ENCODE data around the gene AKAIN1.
A peak's percentile ranks its signal among the peaks of the same experiment; 100 is the strongest.

AKAIN1 gene

GRCh38 chr18:5197032-5197434, at the start of gene AKAIN1:
Gene AKAIN1, minus strand, starts transcription at chr18:5197257. Its CDS starts 204 bp downstream, at chr18:5197053.
- DNase-seq, result no peak

- DNase-seq, result no peak
Observed at GRCh38 chr18:5244941-5245340, 47.9 kb upstream of the AKAIN1 start.

- DNase-seq, result no peak
Observed at GRCh38 chr18:5239447-5239846, 42.4 kb upstream of the AKAIN1 start.

- DNase-seq, result no peak
Observed at GRCh38 chr18:5238371-5238976, 41.4 kb upstream of the AKAIN1 start.

- peak; percentile 71 for DNase-seq
Observed at GRCh38 chr18:5237723-5238370, 40.8 kb upstream of the AKAIN1 start.

- peak; percentile 39 for DNase-seq
Observed at GRCh38 chr18:5237083-5237722, 40.1 kb upstream of the AKAIN1 start.

GRCh38 chr18:5214583-5215351, 17.7 kb upstream of the AKAIN1 start:
- DNase-seq, result no peak

- DNase-seq, result no peak
Observed at GRCh38 chr18:5207471-5208150, 10.6 kb upstream of the AKAIN1 start.

GRCh38 chr18:5198311-5198710, 1.3 kb upstream of the AKAIN1 start:
- no peak for DNase-seq

GRCh38 chr18:5197461-5197860, 404 bp upstream of the AKAIN1 start:
- no peak for DNase-seq

- no peak for DNase-seq
Observed at GRCh38 chr18:5196253-5197031, 615 bp downstream of the AKAIN1 start.

- DNase-seq, result no peak
Observed at GRCh38 chr18:5195656-5196055, 1.4 kb downstream of the AKAIN1 start.

- DNase-seq, result no peak
Observed at GRCh38 chr18:5180254-5180653, 16.8 kb downstream of the AKAIN1 start.

GRCh38 chr18:5178519-5178918, 18.5 kb downstream of the AKAIN1 start:
- DNase-seq, result no peak

- DNase-seq, result no peak
Observed at GRCh38 chr18:5175378-5175777, 21.7 kb downstream of the AKAIN1 start.

GRCh38 chr18:5173646-5174045, 23.4 kb downstream of the AKAIN1 start:
- DNase-seq, result no peak

GRCh38 chr18:5173236-5173635, 23.8 kb downstream of the AKAIN1 start:
- DNase-seq, result no peak

GRCh38 chr18:5167831-5168230, 29.2 kb downstream of the AKAIN1 start:
- DNase-seq, result no peak

- no peak for DNase-seq
Observed at GRCh38 chr18:5166606-5167280, 30.3 kb downstream of the AKAIN1 start.

GRCh38 chr18:5164903-5165302, 32.2 kb downstream of the AKAIN1 start:
- DNase-seq, result no peak

GRCh38 chr18:5162111-5162510, 34.9 kb downstream of the AKAIN1 start:
- no peak for DNase-seq

GRCh38 chr18:5159080-5159479, 38.0 kb downstream of the AKAIN1 start:
- no peak for DNase-seq

Measured in NCI-H2081 treated with DMSO at 0.1 percent for 48 hours (cell line).